Measurements from ENCODE around the gene HEATR9. TPM values are rescaled to one million over a fixed set of nuclear protein-coding genes. Genes with fewer than 3 reads are reported as not detected.

Gene HEATR9
- total RNA-seq, 4 donors from 2014 or later, result not detected

GRCh38 chr17:35817196-35817595 is 51.5 kb downstream of the HEATR9 start:
- intact Hi-C loops (cut with DNase I; ENCODE audit: low total_unique reads), result no loop called here

GRCh38 chr17:35816723-35817122 is 52.0 kb downstream of the HEATR9 start:
- in situ Hi-C loops (cut with MboI; ENCODE audit: low sequenced_read_pairs in 4 of 4) (no loop called here), intact Hi-C loops (cut with DNase I; ENCODE audit: low total_unique reads) (no loop called here)
- H3K36me3 ChIP-seq, result peaks cover 0 to 33% of the 10 kb centered on the region in 2 donors
- no peak overlapping the region for H3K4me3 ChIP-seq
- H3K4me1 ChIP-seq, result peaks cover 25 to 29% of the 10 kb centered on the region in 2 donors
- H3K9me3 ChIP-seq, result no peaks in the 10 kb centered on the region
- TF ChIP-seq CTCF (IDR thresholded peaks at IDR 0.05 in 4 of 5, conservative IDR thresholded peaks at IDR 0.05 in 1 of 5) (no peak), POLR2A (IDR thresholded peaks at IDR 0.05) (no peak)
- no peak overlapping the region for H3K27ac ChIP-seq
- DNase-seq, result no peak
- no peaks in the 10 kb centered on the region for H3K27me3 ChIP-seq
- no peak for ATAC-seq

More at GRCh38 chr17:35817196-35817595, 51.5 kb downstream of the HEATR9 start:
- no peaks in the 10 kb centered on the region for H3K27me3 ChIP-seq
- H3K36me3 ChIP-seq, result peaks cover 0 to 38% of the 10 kb centered on the region in 2 donors
- H3K27ac ChIP-seq, result no peak overlapping the region
- peaks cover 20 to 24% of the 10 kb centered on the region in 2 donors for H3K4me1 ChIP-seq
- DNase-seq (no peak), ATAC-seq (no peak)
- in situ Hi-C loops (cut with MboI; ENCODE audit: low sequenced_read_pairs in 4 of 4), result no loop called here
- H3K4me3 ChIP-seq, result no peak overlapping the region
- no peak for TF ChIP-seq CTCF (IDR thresholded peaks at IDR 0.05 in 4 of 5, conservative IDR thresholded peaks at IDR 0.05 in 1 of 5)
- TF ChIP-seq POLR2A (IDR thresholded peaks at IDR 0.05), result no peak
- no peaks in the 10 kb centered on the region for H3K9me3 ChIP-seq

GRCh38 chr17:35812456-35812855 is 56.2 kb downstream of the HEATR9 start:
- no peak for DNase-seq

GRCh38 chr17:35811759-35812158 is 56.9 kb downstream of the HEATR9 start:
- H3K36me3 ChIP-seq, result no peaks in the 10 kb centered on the region
- no peak overlapping the region for H3K27ac ChIP-seq
- ATAC-seq, result no peak
- H3K4me1 ChIP-seq, result peaks cover 35 to 44% of the 10 kb centered on the region in 2 donors
- H3K9me3 ChIP-seq, result no peaks in the 10 kb centered on the region
- no peaks in the 10 kb centered on the region for H3K27me3 ChIP-seq
- intact Hi-C loops (cut with DNase I; ENCODE audit: low total_unique reads), result no loop called here
- TF ChIP-seq POLR2A (IDR thresholded peaks at IDR 0.05) (no peak), CTCF (IDR thresholded peaks at IDR 0.05 in 4 of 5, conservative IDR thresholded peaks at IDR 0.05 in 1 of 5) (no peak)
- in situ Hi-C loops (cut with MboI; ENCODE audit: low sequenced_read_pairs in 4 of 4), result no loop called here
- DNase-seq, result no peak
- H3K4me3 ChIP-seq, result no peak overlapping the region

More at GRCh38 chr17:35812456-35812855, 56.2 kb downstream of the HEATR9 start:
- in situ Hi-C loops (cut with MboI; ENCODE audit: low sequenced_read_pairs in 4 of 4), result no loop called here
- intact Hi-C loops (cut with DNase I; ENCODE audit: low total_unique reads), result no loop called here
- TF ChIP-seq POLR2A (IDR thresholded peaks at IDR 0.05) (no peak), CTCF (IDR thresholded peaks at IDR 0.05 in 4 of 5, conservative IDR thresholded peaks at IDR 0.05 in 1 of 5) (no peak)
- H3K4me1 ChIP-seq, result peaks cover 41 to 47% of the 10 kb centered on the region in 2 donors
- no peak overlapping the region for H3K27ac ChIP-seq
- no peak overlapping the region for H3K4me3 ChIP-seq
- H3K9me3 ChIP-seq, result no peaks in the 10 kb centered on the region
- ATAC-seq, result no peak
- H3K36me3 ChIP-seq, result no peaks in the 10 kb centered on the region
- no peaks in the 10 kb centered on the region for H3K27me3 ChIP-seq

All from gastrocnemius medialis (tissue), 4 donors.